ENCODE measurements around the gene TST.

TST gene

DNA sequence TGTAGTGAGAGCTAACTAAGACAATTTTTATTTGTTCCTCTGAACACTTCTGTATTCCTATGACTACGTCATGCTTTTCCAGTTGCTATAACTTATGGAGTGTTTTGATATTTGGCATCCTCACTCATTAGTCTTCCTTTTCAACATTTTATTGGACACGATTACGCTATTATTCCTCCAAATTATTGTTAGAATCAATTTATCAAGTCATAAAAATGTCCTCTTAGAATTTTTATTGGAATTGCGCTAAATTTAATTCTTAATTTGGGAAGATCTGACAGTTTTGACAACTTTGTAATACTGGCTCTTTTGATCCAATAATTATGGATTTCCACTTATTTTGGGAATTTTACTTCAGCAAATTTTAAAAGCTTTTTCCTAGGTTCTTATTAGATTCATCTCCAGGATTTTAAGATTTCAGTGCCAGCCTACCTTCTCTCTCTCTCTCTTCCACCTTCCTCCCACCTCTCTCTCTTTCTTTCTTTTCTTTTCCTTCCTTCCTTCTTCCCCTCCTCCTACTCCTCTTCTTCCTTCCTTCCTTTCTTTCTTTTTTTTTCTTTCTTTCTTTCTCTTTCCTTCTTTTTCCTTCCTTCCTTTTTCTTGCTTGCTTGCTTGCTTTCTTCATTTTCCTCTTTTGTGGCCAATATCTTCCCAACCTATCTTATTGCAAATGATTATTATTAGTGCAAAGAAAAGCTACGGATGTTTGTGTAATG, 50.8 kb downstream of the TST start:
- Histone ChIP-seq H3K36me3 (ENCODE audit: control insufficient read depth, insufficient read depth, low read length) (no peaks in the 10 kb centered on the region), H3K4me3 (replicated peaks; ENCODE audit: low read depth, low read length) (no peak overlapping the region), H3K27me3 (replicated peaks; ENCODE audit: control insufficient read depth, insufficient read depth, low read length) (no peaks in the 10 kb centered on the region)
- no peak for DNase-seq (ENCODE audit: extremely low read depth, insufficient read length)
- TF ChIP-seq, protein P1, sequence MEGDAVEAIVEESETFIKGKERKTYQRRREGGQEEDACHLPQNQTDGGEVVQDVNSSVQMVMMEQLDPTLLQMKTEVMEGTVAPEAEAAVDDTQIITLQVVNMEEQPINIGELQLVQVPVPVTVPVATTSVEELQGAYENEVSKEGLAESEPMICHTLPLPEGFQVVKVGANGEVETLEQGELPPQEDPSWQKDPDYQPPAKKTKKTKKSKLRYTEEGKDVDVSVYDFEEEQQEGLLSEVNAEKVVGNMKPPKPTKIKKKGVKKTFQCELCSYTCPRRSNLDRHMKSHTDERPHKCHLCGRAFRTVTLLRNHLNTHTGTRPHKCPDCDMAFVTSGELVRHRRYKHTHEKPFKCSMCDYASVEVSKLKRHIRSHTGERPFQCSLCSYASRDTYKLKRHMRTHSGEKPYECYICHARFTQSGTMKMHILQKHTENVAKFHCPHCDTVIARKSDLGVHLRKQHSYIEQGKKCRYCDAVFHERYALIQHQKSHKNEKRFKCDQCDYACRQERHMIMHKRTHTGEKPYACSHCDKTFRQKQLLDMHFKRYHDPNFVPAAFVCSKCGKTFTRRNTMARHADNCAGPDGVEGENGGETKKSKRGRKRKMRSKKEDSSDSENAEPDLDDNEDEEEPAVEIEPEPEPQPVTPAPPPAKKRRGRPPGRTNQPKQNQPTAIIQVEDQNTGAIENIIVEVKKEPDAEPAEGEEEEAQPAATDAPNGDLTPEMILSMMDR (IDR thresholded peaks at IDR 0.05; ENCODE audit: insufficient read depth, low read length, poor library complexity, severe bottlenecking) = no peak

DNA sequence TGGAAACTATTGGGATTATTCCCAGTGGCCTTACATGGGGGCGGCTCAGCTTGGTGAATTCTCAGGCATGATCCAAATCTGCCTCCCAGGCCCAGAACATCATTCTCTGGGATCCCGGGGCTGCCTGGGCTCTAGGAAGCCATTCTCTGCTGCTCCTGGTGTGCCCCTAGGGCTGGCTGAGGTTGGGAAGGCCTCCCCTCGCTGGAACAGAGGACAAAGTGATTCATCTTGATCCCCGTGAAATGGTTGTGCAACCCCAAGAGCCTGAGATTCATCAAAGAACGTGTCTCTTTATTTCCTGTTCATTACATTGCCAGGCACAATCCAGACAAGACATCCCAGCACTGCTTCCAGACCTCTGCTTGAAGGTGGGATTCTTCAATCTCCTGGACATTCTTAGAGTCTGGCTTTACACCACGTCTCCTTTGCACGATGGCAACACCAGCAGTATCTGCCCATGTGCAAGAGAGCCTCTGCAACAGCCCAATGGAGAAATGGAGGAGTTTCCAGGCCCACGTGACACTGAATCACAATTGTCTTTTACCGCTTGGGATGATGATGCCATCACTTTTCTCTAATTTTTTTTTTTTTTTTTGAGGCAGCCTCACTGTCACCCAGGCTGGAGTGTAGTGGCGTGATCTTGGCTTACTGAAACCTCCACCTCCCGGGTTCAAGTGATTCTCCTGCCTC, 52.3 kb downstream of the TST start:
- no peak for DNase-seq (ENCODE audit: extremely low read depth, insufficient read length)

DNA sequence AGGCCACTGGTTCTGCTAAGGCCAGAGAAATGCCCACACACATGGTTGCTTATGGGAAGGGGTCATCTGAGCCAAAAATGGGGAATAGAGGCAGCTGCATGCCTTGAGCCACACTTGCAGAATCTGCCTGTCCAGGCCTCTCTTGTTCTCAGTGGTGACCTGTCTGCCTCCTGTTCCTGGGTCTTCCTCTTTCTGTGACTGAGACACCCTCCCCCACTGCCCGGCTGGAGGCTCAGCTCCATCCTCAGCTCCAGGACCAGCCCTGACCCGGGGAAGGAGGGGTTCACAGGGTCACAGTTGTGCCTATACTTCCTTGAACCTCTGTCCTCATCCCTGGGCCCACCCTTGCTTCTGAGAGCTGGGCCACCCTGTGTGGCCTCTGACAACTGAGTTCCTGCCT, 53.6 kb downstream of the TST start:
- no peak for DNase-seq (ENCODE audit: extremely low read depth, insufficient read length)
- Histone ChIP-seq H3K4me3 (replicated peaks; ENCODE audit: low read depth, low read length) (no peak overlapping the region), H3K27me3 (replicated peaks; ENCODE audit: control insufficient read depth, insufficient read depth, low read length) (no peaks in the 10 kb centered on the region), H3K36me3 (ENCODE audit: control insufficient read depth, insufficient read depth, low read length) (no peaks in the 10 kb centered on the region)
- TF ChIP-seq, protein P1 (IDR thresholded peaks at IDR 0.05; ENCODE audit: insufficient read depth, low read length, poor library complexity, severe bottlenecking) = no peak

More for the DNA sequence above, 52.3 kb downstream of the TST start:
- no peaks in the 10 kb centered on the region for H3K36me3 ChIP-seq (ENCODE audit: control insufficient read depth, insufficient read depth, low read length)
- no peak overlapping the region for H3K4me3 ChIP-seq (replicated peaks; ENCODE audit: low read depth, low read length)
- TF ChIP-seq, protein P1 (IDR thresholded peaks at IDR 0.05; ENCODE audit: insufficient read depth, low read length, poor library complexity, severe bottlenecking) = no peak
- no peaks in the 10 kb centered on the region for H3K27me3 ChIP-seq (replicated peaks; ENCODE audit: control insufficient read depth, insufficient read depth, low read length)

DNA sequence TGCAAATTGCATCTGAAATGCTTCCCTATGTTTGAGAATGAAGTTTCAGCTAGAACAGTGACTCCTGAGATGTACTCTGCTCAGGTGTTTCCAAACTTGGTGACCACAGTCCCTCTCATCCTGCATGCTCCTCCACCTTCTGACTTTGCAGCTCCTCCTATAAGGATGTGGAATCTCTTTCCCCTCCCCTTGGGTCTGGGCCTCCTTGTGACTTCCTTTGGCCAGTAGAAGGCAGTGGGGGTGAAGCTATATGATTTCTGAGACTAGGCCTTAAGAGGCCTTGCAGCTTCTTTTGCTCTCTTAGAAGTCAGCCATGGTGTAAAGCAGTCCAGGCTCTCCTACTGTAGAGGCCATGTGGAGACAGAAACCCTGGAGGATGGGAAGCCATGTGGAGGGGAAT, 55.1 kb downstream of the TST start:
- no peaks in the 10 kb centered on the region; the same call in 1 of the 2 replicates for H3K27me3 ChIP-seq (replicated peaks; ENCODE audit: control insufficient read depth, insufficient read depth, low read length)
- no peak for DNase-seq (ENCODE audit: extremely low read depth, insufficient read length)
- H3K36me3 ChIP-seq (ENCODE audit: control insufficient read depth, insufficient read depth, low read length) = no peaks in the 10 kb centered on the region
- H3K4me3 ChIP-seq (replicated peaks; ENCODE audit: low read depth, low read length) = no peak overlapping the region
- TF ChIP-seq, protein P1 (IDR thresholded peaks at IDR 0.05; ENCODE audit: insufficient read depth, low read length, poor library complexity, severe bottlenecking) = no peak

DNA sequence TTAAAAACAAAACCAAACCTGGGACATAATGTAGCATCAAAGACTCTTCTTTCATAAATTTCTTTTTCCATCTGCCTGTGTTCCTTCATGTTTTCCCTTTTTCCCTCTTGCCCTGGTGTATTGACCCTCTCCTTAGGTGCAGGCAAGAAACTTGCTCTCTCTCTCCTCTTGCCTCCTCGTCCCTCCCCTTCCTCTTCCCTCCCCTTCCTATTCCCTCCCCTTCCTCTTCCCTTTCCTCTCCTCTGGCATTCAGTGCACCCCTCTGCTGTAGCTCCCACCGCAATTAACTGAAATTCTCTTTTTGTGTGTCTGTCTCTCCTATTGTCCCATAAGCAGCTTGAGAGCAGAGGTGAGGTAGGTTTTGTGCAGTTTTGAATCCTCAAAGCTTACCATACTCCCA, 55.9 kb downstream of the TST start:
- DNase-seq (ENCODE audit: extremely low read depth, insufficient read length) = no peak
- TF ChIP-seq, protein P1 (IDR thresholded peaks at IDR 0.05; ENCODE audit: insufficient read depth, low read length, poor library complexity, severe bottlenecking) = no peak

More for the DNA sequence above, 55.9 kb downstream of the TST start:
- no peaks in the 10 kb centered on the region; the same call in 1 of the 2 replicates for H3K27me3 ChIP-seq (replicated peaks; ENCODE audit: control insufficient read depth, insufficient read depth, low read length)
- H3K36me3 ChIP-seq (ENCODE audit: control insufficient read depth, insufficient read depth, low read length) = no peaks in the 10 kb centered on the region
- no peak overlapping the region for H3K4me3 ChIP-seq (replicated peaks; ENCODE audit: low read depth, low read length)
